Heart left ventricle (tissue), 16 donors: ENCODE measurements around the gene WNK2. TPM values are rescaled to one million over a fixed set of nuclear protein-coding genes. Genes with fewer than 3 reads are reported as not detected.

Source experiments
- ATAC-seq, 4 donors: fragments of 200-7000 bp; cut with Tn5 transposase; one replicate each; pipeline ENCODE4 v1.9.1; 2020 to 2022; ENCODE audit warnings: moderate library complexity in 4 of 4, mild to moderate bottlenecking in 3 of 4, moderate number of reproducible peaks in 1 of 4
- DNase-seq, 5 donors: peaks; one replicate each; pipeline ENCODE4 v3.0.0-alpha.2; 2020
- H3K27ac ChIP-seq, 12 donors: fragments of 200-600 bp; sonication (generic) in 4 of 12; one replicate each; pipeline versions ENCODE4 v1.5.0 to v1.8.0; 2016 to 2022; ENCODE audit warnings: mild to moderate bottlenecking in 2 of 12
- H3K27me3 ChIP-seq, 9 donors: fragments of 200-600 bp; sonication (generic) in 2 of 9; one replicate each; pipeline versions ENCODE4 v1.5.1 to v1.8.0; 2016 to 2022; ENCODE audit warnings: mild to moderate bottlenecking in 3 of 9
- H3K36me3 ChIP-seq, 9 donors: fragments of 200-600 bp; sonication (generic) in 2 of 9; one replicate each; pipeline versions ENCODE4 v1.5.0 to v1.8.0; 2018 to 2022; ENCODE audit warnings: mild to moderate bottlenecking in 2 of 9
- H3K4me1 ChIP-seq, 12 donors: fragments of 200-600 bp; sonication (generic) in 4 of 12; one replicate each; pipeline versions ENCODE4 v1.5.0 to v1.8.0; 2016 to 2022; ENCODE audit warnings: mild to moderate bottlenecking in 3 of 12
- H3K4me3 ChIP-seq, 12 donors: fragments of 200-600 bp; sonication (generic) in 4 of 12; one replicate each; pipeline versions ENCODE4 v1.5.0 to v1.8.0; 2017 to 2022; ENCODE audit warnings: mild to moderate bottlenecking in 9 of 12, moderate library complexity in 4 of 12
- H3K9me3 ChIP-seq, 12 donors: fragments of 200-600 bp; sonication (generic) in 4 of 12; one replicate each; pipeline versions ENCODE4 v1.5.0 to v1.8.0; 2016 to 2022; ENCODE audit warnings: mild to moderate bottlenecking in 1 of 12
- POLR2A ChIP-seq, 2 donors: fragments of 450-650 bp; IDR thresholded peaks; one replicate each; pipeline ENCODE4 v1.6.1; 2017; ENCODE audit warnings: antibody characterized with exemption in 2 of 2, mild to moderate bottlenecking in 2 of 2, moderate library complexity in 2 of 2
- WGBS, 4 donors: extraction: QIAGEN DNeasy Blood & Tissue Kit in 2 of 4; methylation state at CpG; one replicate each; pipeline versions ENCODE4 v1.1.5 to v1.1.7; 2013 to 2018; 5-methylcytosine and 5-hydroxymethylcytosine counted together
- intact Hi-C, 10 donors: fragments of 100-400 bp; cut with DNase I; formaldehyde crosslinking; loops; one replicate each; pipeline versions ENCODE4 v1.11.1 to v1.14.2; 2022
- polyA plus RNA-seq, 2 donors: library from polyadenylated mRNA; stranded (reverse); fragments of 200-250 nt; gene quantifications; one replicate each; pipeline ENCODE4 v1.2.3, GENCODE V29; 2013
- total RNA-seq, 9 donors: library from RNA; depleted of rRNA in 2 of 9; stranded (reverse); fragments of >200 nt in 2 of 9; fragmentation: NEBNext Ultra II Directional in 3 of 9; extraction: Animal tissue kit (Norgen Biotek cat#: 25700) in 3 of 9; gene quantifications; one replicate each; pipeline versions ENCODE4 v1.1.0 to v1.2.4, GENCODE V29; 2016 to 2023
- TF ChIP-seq, protein P1 (sequence below), 12 donors: fragments of 200-600 bp; sonication (generic) in 4 of 12; IDR thresholded peaks; one replicate each; pipeline versions ENCODE4 v1.5.0 to v1.8.0; 2018 to 2022; ENCODE audit warnings: antibody characterized with exemption in 12 of 12, mild to moderate bottlenecking in 5 of 12
- donor health status: ischemic (EF 13 %, LVEDD 7.1; RV severe dilation, severe dysfunction).
- donor health status: healthy with polysubstance abuse.
- donor health status: DM: no; HTN: yes; CAD: no.
- donor health status: DM: no; HTN: no; CAD: no.
- donor health status: ischemic (EF 25% LVEDD 6.9; RV normal size, moderate dysfunction).
- donor health status: ischemic (EF 25% LVEDD 5.7; RV mildly dilated, moderate dysfunction).
- donor health status: healthy.
- donor health status: DM: yes; HTN: yes; CAD: no.
- donor health status: ischemic (EF 35%, LVEDD 5.7; RV mildly dilated, moderate dysfunction).
- donor health status: nonischemic (EF 11% LVEDD 7.7; RV severe dilation, severe dysfunction).
- donor health status: DM: yes; HTN: yes; CAD: no.
- donor health status: PGD.
- donor health status: ischemic (EF 29% LVEDD 5.4; RV normal size, mild dysfunction).
- donor health status: nonischemic (EF 23%, LVEDD 6.1; RV moderate dilation, normal function).

Gene WNK2
- total and polyA plus RNA-seq, 11 donors: 29.4 to 206 (median 112) TPM

DNA sequence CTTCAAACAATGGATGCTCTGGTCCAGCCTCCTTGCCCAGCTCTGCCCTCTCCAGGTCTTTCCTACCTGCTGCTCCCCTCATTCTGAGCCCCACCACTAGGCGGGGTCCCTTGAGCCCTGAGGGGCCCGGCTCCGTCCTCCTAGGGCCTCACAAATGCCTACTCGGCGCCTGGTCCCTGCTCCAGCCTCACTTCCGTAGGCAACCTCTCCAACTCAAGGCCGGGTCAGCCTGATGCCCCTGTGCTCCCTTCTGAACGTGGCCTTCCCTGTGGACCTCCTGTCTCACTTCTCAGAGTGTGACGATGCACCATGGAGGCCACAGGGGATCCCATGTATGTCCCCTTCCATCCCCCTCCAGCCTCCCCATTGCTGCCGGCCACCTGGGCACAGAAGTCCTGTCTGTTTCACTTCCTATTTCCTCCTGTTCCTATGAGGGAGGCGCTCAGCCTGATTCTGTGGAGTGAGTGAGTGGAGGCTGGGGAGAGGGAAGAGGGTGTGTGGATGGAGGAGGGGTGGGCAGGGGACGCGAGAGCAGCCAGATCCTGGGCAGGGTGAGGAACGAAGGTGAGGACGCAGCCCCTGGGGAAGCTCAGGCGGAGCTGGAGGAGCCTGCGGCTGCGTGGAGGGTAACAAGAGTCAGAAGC lies 140.4 kb downstream of the WNK2 start:
- Histone ChIP-seq H3K9me3 (no peaks in the 10 kb centered on the region), H3K36me3 (no peaks in the 10 kb centered on the region), H3K27ac (no peak overlapping the region), H3K4me1 (no peaks in the 10 kb centered on the region), H3K4me3 (no peak overlapping the region), H3K27me3 (no peaks in the 10 kb centered on the region)
- 66 to 78% (median 72%) methylated on average over 18 of the region's 18 CpGs for WGBS, 4 donors
- DNase-seq (no peak), ATAC-seq (no peak)
- TF ChIP-seq, protein P1, sequence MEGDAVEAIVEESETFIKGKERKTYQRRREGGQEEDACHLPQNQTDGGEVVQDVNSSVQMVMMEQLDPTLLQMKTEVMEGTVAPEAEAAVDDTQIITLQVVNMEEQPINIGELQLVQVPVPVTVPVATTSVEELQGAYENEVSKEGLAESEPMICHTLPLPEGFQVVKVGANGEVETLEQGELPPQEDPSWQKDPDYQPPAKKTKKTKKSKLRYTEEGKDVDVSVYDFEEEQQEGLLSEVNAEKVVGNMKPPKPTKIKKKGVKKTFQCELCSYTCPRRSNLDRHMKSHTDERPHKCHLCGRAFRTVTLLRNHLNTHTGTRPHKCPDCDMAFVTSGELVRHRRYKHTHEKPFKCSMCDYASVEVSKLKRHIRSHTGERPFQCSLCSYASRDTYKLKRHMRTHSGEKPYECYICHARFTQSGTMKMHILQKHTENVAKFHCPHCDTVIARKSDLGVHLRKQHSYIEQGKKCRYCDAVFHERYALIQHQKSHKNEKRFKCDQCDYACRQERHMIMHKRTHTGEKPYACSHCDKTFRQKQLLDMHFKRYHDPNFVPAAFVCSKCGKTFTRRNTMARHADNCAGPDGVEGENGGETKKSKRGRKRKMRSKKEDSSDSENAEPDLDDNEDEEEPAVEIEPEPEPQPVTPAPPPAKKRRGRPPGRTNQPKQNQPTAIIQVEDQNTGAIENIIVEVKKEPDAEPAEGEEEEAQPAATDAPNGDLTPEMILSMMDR (IDR thresholded peaks at IDR 0.05): no peak
- TF ChIP-seq POLR2A (IDR thresholded peaks at IDR 0.05): no peak
- intact Hi-C loops: loop anchor here in 2 of 10 donors (10.0 kb wide), 2 partner anchors 110 to 240 kb away; no protein-coding TSS in a partner anchor

- H3K4me3 ChIP-seq: no peak overlapping the region
- DNase-seq: no peak
- no peaks in the 10 kb centered on the region for H3K36me3 ChIP-seq
- no peaks in the 10 kb centered on the region for H3K4me1 ChIP-seq
- H3K9me3 ChIP-seq: no peaks in the 10 kb centered on the region
- H3K27ac ChIP-seq: no peak overlapping the region
- ATAC-seq: peak in 1 of 4 donors; percentile 13
- 83 to 88% (median 87%) methylated on average over 20 to 22 of the region's 22 CpGs for WGBS, 4 donors
- TF ChIP-seq, protein P1 (IDR thresholded peaks at IDR 0.05): no peak
- TF ChIP-seq POLR2A (IDR thresholded peaks at IDR 0.05): no peak
- intact Hi-C loops: loop anchor here in 2 of 10 donors (10.0 kb wide), 2 partner anchors 109 to 239 kb away; no protein-coding TSS in a partner anchor
- no peaks in the 10 kb centered on the region for H3K27me3 ChIP-seq
Observed at GRCh38 chr9:93325307-93326035, 141.5 kb downstream of the WNK2 start.

DNA sequence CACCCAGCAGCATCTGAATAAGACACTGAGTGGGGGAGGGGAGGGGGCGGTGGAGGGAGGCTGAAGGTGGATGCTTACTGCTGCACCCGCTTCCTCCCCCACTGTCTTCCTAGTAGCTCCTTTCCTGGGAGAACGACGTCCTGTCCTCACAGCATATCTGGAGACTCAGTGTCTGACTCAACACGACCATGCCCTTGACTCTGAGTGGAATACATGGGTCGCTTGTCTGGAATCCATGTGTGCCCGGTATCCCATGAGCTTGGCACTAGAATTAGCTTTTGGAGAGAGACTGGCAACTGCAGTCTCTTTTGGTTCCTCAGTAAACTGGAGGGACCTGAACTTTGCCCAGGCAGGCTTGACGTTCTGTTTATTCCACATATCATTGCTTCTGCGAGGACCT lies 142.1 kb downstream of the WNK2 start:
- Histone ChIP-seq H3K36me3 (no peaks in the 10 kb centered on the region), H3K9me3 (no peaks in the 10 kb centered on the region), H3K27ac (no peak overlapping the region), H3K4me3 (no peak overlapping the region), H3K4me1 (no peaks in the 10 kb centered on the region), H3K27me3 (no peaks in the 10 kb centered on the region)
- intact Hi-C loops: loop anchor here in 2 of 10 donors (10.0 kb wide), 2 partner anchors 109 to 239 kb away; no protein-coding TSS in a partner anchor
- TF ChIP-seq, protein P1 (IDR thresholded peaks at IDR 0.05): no peak
- TF ChIP-seq POLR2A (IDR thresholded peaks at IDR 0.05): no peak
- WGBS, 4 donors: 56 to 63% (median 60%) methylated on average over 9 of the region's 9 CpGs
- DNase-seq (no peak), ATAC-seq (peak in 3 of 4 donors; percentile 54 to 66 (median 55))

DNA sequence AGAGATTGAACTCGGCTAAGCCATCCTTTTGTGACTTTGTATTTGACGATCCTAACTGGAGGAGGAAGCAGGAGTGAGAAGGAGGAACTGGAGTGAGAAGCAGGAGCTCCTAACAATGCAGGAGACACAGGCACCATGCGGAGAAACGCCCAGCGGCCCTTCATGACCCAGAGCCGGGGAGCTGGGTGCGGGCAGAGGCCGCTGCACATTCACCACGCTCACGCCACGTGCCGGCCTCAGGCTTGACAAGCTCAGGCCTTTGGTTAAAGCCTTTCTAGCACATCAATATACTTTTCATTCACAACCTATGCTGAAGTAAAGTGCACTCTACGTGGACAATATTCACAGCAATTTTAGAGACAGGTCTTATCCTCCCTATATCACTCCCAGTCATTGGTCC lies 142.7 kb downstream of the WNK2 start:
- H3K27me3 ChIP-seq: no peaks in the 10 kb centered on the region
- H3K36me3 ChIP-seq: no peaks in the 10 kb centered on the region
- intact Hi-C loops: loop anchor here in 2 of 10 donors (10.0 kb wide), 2 partner anchors 108 to 238 kb away; no protein-coding TSS in a partner anchor
- 89 to 91% (median 90%) methylated on average over 13 of the region's 13 CpGs for WGBS, 4 donors
- no peaks in the 10 kb centered on the region for H3K9me3 ChIP-seq
- no peak overlapping the region for H3K27ac ChIP-seq
- H3K4me1 ChIP-seq: no peaks in the 10 kb centered on the region
- no peak for DNase-seq
- ATAC-seq: no peak
- H3K4me3 ChIP-seq: no peak overlapping the region
- TF ChIP-seq POLR2A (IDR thresholded peaks at IDR 0.05): no peak
- TF ChIP-seq, protein P1 (IDR thresholded peaks at IDR 0.05): no peak
